ENCODE results near the gene RNF213.
A peak's percentile ranks its signal among the peaks of the same experiment; 100 is the strongest.

DNA sequence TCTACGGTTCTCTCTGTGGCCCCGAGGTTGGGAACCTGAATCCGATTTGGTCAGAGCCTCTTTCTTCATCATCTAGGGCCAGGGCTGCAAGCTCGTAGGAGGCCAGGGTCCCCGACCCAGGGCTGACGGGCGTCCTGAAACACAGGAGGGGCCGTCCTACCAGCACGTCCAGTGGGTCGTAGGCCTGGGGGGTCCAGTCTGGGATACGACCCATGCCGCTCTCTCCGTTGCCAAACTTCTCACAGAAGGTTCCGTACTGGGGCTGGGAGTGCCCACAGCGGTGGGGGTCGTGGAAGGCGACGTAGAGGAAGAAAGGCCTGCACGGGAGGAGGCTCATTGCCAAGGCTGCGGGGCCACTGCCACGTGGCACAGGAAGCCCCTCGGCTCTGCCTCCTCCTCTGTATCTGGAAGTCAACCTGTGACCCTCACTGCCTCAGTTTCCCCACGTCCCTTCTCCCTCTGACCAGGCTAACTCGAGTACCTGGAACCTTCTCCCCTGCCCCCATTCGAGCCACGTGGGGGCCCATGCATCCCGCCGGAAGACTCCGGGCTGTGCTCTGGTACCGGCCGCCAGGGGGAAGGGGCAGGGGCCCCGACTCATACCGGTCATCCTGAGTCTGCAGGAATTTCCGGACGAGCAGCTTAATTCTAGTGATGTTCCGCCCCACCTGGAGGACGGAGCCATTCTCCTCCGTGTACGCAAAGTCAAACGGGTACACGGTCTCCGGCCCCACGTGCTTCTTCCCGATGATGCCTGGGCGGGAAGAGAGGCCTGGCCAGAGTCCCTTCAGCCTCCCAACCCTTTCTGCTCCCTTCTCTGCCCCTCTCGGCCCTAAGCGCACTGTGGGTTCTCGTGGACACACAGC lies 46.4 kb upstream of the RNF213 start:
- TF ChIP-seq, protein P1, sequence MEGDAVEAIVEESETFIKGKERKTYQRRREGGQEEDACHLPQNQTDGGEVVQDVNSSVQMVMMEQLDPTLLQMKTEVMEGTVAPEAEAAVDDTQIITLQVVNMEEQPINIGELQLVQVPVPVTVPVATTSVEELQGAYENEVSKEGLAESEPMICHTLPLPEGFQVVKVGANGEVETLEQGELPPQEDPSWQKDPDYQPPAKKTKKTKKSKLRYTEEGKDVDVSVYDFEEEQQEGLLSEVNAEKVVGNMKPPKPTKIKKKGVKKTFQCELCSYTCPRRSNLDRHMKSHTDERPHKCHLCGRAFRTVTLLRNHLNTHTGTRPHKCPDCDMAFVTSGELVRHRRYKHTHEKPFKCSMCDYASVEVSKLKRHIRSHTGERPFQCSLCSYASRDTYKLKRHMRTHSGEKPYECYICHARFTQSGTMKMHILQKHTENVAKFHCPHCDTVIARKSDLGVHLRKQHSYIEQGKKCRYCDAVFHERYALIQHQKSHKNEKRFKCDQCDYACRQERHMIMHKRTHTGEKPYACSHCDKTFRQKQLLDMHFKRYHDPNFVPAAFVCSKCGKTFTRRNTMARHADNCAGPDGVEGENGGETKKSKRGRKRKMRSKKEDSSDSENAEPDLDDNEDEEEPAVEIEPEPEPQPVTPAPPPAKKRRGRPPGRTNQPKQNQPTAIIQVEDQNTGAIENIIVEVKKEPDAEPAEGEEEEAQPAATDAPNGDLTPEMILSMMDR (IDR thresholded peaks at IDR 0.05 in 8 of 11, conservative IDR thresholded peaks at IDR 0.05 in 3 of 11) = no peak
- TF ChIP-seq POLR2AphosphoS5 (IDR thresholded peaks at IDR 0.05) = peak in 1 of 3 donors; percentile 5
